GM18868 (cell line): ENCODE results near the gene STAMBP.
"Not testable (repeated sequence)": the region's sequence is repeated elsewhere in the genome, so short reads cannot be mapped to it uniquely, and the experiment has no call there.

Source experiments
- ATAC-seq: cut with Tn5 transposase; IDR thresholded peaks from one replicate; pipeline ENCODE4 v1.9.1; 2021; ENCODE audit warnings: mild to moderate bottlenecking, moderate library complexity; ENCODE audit not compliant: unreplicated experiment

Gene STAMBP

DNA sequence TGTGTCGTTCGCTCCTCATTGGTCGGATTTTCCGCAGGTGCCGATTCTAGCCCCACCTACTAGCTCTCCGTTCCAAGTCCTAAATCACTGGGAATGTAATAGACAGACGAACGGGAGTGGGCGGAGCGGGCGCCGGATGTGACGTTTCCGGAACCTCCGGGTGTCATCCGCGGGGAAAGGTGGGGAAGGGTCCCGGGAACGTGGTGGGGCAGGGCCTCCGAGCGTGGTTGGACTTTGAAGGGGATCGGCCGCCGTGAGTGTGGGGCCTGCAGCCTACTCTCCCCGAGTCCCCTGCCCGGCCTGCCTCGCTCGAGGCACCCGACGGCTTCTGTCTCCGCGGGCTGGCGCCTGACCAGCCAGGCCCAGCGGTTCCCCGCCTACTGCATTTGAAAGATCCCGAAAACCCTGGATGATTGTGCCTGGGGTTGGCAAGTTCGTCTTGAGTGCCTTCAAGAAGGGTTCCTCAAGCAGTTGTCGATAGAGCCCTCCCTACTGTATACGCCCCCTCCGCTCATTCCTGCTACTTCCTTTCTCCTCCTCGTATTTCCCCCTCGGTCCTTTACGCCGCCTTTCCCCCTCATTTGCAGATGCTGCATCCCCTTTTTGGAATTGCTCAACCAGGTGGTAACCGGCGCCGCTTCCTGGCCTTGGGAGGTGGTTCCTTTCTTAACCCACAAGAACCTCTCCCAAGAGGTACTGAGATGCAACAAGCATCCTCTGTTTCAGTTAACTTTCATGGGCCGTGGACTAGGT is at the start of gene STAMBP:
Gene STAMBP (plus strand): TSS at position 144 of the 753 bp plus-strand sequence. CDS start 1,896 bp downstream, outside the sequence.
- ATAC-seq: peak; percentile 88

DNA sequence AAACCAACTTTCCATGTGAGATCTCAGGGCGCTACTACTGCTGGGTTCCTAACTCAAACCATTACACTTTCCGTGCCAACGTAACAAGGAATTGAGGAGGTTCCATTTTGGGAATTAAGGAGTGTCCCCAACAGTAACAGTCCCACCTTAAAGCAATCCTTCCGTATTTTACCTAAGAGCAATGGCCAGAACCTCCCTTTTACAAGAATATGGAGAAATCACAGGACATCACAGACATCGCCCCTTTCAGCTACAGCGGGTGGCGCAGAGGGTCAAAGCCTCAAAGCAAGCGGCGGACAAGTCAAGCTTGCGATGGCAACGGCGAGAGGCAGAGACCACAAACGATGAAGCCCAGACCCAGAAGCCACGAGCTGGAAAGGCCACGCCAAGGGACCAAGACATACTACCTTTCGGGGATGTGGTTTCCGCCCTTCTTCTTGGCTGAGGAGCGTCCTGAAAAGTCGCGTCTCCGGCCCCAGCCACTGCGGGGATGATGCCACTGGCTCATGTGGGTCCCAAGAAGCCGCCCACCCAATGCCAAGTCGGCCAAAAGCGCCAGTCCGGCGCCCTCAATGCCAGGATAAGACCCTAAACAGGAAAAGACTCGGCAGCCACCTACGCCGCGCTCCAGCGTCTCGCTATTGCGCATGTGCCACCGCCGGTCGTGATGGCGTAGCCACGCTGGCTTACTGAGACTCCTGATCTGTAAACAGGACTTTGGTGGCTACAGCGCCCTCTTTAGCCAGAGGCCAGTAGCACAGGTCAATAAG is 49.1 kb upstream of the STAMBP start, which contains the start of gene DUSP11:
Gene DUSP11 (minus strand): TSS at position 637 of the 770 bp plus-strand sequence. CDS start 129 bp downstream, at position 508.
- ATAC-seq: peak; percentile 97

DNA sequence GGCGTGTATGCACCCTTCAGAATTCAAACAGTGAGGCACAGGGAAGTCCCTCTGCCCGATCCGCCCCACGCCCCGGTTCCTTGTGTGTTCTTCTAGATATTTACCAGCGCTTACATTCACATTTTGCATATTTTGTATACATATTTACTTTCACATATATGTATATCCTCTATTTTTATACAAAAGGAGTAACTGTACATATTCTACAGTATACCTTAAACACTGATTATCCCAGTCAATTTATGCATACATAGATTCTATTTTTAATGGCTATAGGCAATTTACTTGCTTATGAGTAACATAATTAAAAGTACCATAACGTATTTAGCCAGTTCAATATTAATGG is 48.6 kb upstream of the STAMBP start:
- no peak for ATAC-seq

DNA sequence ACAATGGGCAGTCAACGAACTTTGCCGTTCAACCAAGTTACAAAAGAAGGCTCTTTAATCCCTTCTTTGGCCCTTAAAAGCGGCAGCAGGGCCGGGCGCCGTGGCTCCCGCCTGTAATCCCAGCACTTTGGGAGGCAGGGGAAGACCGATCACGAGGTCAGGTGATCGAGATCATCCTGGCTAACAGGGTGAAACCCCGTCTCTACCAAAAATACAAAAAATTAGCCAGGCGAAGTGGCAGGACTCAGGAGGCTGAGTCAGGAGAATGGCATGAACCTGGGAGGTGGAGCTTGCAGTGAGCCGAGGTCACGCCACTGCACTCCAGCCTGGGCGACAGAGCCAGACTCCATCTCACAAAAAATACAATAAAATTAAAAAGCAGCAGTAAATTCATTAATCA is 45.4 kb upstream of the STAMBP start:
- not testable (repeated sequence) for ATAC-seq

DNA sequence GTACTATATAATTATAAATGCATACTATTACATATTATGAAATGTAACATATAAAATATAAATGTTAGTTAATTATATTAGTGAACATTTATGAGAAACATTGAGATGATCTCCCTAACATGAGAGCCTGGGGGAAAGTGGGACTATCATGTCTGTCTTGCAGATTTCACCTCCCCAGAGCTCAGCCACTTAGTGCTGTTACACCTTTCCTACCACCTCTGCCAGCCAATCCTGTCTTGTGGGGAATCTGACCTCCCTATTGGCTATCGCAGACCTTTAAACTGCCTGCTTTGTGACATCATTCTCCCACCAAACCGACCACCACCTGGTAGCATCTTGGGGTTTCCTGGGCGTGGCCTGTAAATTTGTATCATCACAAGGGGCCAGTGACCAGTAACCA is 44.9 kb upstream of the STAMBP start, which contains the start of gene C2orf78:
Gene C2orf78 (plus strand): TSS at position 301 of the 400 bp plus-strand sequence. CDS start 127 bp downstream, outside the sequence.
- ATAC-seq: not testable (repeated sequence)

DNA sequence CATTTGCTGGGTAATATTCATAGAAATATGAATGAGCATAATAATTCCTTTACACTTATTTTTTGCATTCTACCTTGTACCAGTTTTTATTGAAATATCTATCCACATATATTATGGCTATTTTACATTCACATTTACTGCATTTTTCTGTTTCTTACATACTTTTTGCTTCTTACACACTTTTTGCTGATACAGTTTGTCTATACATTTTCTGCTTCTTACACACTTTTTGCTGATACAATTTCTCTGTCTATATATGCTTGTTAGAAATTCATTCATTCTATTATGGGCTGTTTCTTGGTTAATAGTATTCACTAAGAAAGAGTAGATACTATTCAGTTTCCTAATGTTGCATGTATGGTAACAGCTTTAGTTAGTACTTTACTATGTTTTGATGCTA is 16.9 kb upstream of the STAMBP start:
- ATAC-seq: no peak

DNA sequence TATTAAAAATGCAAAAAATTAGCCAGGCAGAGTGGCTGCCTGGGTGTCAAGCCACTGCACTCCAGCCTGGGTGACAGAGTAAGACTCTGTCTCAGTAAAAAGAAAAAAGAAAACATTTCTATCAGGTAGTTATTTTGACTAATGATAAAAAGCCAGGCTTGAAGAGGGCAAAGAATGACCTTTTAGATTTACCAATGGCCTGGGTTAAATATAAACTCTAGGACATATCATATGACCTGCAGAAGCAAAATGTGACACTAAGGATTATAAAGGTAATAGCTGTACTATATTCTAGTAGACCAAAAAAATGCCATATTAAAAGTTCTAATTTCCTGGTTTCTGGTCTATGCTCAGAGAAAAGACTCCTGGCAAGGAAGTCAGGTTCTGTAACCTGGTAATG is 16.1 kb upstream of the STAMBP start:
- ATAC-seq: no peak

DNA sequence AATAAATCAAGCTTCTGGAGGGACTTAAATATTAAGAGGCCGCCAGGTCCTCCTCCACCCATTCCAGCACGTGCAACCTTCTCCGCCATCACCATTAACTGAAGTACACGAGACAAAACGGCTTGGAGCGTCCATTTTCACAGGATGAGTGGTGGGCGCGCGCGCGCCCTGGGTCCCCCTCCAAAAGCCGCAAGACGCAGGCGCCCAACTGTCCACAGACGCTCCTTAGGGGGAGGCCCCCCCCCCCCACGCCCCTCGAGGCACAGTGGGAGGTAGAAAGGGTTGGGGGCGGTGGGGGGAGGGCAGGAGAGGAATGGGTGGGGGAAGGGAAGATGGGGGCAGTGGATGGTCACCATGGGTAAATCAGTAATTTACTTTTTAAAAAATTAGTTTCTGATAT is 10.5 kb upstream of the STAMBP start:
- no peak for ATAC-seq

DNA sequence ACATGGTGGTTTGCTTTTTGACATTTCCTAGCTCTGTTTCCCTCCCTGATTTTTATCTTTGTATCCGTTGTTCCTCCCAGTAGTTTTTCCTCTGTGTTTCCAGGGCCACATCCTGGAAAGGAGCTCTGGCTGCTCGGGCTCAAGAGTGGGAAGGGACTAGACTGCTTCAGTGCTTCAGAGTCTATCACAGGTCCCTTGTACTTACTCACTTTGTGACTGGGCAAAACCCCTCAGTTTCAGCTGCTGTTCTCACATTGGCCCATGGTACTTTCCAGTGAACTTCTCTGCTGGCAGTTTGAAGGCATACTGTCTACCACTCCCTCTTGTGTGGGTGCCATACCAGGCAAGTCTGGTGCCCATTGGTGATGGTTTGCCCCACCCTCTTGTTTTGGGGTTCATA is 7.5 kb upstream of the STAMBP start:
- ATAC-seq: peak; percentile 90

DNA sequence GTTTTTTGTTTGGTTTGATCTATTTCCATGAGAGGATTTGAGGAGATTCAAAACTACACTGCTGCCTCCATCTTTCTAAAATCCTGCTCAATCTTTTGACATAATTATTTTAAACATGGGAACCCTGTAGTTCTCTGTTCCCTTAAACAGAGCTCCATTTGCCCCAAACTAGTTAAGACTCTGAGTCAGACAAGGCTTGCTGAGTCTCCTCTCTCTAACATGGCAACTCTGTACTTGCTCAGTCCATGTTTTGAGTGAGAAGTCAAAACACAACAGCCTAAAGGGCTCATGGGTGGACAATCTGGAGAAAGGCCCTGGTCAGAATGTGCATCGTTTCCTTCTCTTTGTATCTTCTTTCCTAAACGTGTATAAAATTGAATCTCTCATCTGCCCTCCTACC is 7.1 kb upstream of the STAMBP start:
- ATAC-seq: no peak

DNA sequence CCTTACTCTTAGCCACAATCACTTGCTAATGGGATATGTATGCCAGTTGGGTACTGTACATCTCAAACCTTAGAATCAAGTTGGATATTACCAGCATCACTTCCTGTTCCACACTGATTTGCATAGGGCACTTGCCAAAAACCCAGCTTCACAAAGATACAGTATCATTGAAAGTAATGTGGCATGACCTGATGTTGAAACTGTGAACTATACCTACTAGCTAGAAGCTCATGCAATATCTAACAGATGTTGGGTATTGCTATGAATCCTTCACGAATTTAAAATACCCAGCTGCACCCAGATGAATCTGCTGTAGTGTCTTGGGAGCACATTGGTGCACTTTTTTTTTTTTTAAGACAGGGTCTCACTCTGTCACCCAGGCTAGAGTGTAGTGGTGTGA is 6.5 kb upstream of the STAMBP start:
- no peak for ATAC-seq

DNA sequence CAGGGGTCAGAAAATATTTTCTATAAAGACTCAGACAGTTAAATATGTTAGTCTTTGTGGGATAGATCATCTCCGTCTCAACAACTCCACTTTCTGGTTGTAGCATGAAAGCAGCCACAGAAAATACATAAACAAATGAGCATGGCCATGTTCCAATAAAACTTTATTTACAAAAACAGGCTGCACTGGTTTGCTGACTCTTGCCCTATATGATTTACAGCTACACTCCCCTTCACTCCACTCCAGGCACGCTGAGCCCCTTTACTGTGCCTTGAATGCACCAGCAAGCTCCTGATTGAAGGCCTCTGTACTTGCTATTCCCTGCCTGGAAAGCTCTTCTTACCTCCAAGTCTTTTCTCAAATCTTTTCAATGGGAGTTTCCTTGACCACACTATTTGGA is 5.8 kb upstream of the STAMBP start:
- no peak for ATAC-seq

DNA sequence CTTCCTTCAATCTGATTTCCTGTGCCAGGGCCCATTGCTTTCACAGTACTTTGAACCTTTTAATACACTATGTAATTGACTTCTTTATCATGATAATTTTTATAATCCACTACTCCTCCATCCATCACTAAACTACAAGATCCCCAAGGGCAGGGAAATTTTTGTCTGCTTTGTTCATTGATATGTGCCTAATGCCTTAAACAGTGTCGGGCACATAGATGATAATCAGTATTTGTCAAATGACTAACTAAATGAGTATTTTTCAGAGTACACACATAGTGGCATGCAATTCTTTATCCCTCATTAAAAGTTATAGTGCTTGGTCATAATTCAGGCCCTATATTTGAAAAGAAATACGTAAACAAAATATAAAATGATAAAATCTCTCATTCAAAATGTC is 5.3 kb upstream of the STAMBP start:
- ATAC-seq: no peak

DNA sequence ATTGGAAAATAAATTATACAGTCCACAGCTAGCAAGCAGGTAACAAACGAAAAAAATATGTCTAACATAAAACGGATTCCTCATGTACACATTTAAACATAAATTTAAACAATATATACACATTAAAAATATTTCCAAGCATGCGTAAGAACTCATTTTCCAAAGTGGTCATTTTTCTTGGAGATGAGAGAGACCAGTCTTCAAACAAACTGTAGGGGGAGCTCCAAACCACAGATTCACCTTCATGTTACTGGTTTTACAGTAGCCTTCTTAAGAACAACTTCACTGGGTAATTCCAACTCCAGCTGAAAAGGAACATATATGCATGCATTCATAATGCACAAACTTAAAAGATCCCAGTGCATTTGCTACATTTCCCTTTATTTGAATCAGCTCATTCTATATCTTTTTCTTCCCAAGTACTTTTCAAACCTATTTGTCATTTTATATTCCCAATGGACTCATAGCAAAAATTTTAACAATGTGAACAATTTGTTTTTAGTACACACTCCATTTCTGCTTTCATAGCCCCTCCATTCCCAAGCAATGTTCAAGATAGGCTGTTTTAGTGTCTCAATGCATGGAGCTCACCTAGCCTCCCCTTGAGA is 4.7 kb upstream of the STAMBP start:
- ATAC-seq: no peak

DNA sequence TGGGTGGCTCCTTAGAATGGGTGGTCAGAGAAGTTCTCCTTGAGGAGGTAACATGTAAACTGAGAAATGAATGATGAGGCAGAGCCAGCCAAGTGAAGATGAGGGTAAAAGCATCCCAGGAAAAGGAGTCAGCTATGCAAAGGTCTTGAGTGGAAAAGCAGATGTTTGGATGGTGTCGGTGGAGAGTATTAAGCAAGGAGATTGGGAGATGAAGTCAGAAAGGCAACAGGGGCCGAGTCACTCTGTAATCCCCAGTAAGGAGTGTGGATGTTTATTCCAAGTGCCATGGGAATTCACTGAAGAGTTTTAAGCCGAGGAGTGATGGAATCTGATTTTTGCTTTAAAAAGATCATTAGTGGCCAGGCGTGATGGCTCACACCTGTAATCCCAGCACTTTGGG is 3.4 kb upstream of the STAMBP start:
- no peak for ATAC-seq

DNA sequence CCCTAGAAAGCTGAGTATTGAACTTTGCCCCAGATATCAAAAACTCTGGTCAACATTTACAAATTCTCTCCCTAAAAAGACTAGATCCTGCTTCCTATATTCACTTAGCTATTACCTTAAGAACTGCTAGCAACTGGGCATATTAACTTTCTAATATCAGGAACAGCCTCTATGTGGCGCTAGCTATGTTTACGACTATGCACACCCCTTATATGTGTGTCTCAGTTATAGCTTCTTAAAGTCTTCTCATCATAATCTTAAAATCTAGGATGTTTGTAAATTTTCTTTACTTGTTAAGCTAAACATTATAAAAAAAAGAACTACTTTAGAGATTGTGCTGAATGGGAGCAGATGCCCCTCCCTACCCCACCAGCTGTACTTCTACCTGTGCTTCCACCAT is 1.7 kb upstream of the STAMBP start:
- no peak for ATAC-seq

DNA sequence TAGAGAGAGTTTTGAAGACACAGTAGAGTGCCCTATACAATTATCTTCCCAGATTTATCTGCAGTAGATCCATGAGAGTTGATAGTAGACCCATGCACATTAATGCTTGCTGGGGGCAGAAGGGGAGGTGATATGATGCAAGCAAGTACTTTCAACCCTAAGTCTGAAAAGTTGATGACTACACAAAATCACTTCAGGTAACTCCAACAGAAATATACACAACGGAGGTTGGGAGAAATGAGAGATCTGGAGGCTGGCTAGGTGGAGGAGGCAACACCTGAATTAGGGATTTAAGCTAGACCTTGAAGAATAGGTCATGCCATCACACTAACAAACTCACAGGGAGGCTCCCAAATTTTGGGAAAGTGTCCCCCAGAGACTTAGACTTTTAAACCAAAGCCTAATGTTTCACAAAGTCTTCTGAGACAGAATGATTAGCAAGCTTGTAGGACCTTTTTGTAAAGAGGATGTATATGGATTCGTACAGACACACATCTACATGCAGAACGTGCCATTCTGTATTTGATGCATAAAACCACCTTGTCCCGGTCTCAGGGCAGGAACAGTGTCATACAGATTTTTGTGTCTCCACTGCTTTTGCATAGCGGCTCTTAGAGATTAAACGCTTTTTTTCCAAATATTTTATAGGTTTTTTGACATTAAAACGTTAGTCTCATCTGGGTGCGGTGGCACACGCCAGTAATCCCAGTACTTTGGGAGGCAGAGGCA is 937 bp upstream of the STAMBP start:
- ATAC-seq: no peak

DNA sequence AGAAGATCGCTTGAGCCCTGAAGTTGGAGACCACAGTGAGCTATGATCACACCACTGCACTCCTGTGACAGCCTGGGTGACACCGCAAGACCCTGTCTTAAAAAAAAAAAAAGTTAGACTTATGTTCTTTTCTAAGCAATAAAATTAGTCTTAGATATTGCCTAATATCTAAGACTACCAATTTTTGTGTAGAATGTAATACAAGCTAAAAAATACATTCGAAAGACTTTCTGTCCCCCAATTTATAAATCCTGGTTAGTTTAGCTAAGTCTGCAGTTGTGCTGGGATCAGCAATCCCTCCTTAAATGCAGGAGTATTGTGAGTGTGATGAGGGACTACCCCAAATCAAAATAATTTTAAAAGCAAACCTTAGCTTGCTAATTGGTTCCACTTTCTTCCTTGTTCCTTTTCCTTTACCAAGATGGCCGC is 358 bp upstream of the STAMBP start:
- ATAC-seq: no peak

DNA sequence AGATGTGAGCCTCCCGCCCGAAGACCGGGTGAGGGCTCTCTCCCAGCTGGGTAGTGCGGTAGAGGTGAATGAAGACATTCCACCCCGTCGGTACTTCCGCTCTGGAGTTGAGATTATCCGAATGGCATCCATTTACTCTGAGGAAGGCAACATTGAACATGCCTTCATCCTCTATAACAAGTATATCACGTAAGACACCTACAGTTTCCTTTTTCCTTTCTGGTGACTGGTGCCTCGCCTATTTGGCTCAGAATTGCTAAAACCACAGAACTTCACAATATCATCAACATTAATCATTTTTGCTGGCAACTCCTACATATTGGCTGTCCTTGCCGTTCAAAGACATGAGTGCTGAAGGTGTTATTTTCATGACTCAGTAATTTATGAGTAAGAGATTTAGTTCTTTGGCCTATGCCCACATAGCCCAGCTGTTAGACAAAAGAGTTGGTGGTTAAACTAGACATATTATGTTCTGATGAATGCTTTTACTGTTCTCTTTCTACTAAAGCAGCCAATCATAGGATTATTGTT is 2.2 kb downstream of the STAMBP start:
- ATAC-seq: no peak

DNA sequence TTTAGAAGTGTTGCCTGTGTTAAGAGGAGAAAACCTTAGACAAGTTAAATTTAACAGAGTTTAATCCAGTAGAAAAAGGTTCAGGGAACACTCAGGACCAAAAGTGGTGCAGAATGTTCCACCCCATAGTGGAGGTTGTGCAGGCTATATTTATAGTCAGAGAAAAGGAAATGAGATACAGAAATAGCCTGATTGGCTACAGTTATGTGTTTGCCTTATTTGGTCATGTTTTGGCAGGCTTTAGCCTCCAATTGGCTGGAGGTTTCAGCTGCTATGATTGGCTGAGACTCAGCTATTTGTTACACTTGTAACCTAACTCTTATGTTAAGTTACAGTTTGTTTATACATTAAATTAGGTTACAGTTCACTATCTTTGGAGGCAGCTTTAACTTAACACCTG is 4.2 kb downstream of the STAMBP start:
- no peak for ATAC-seq
